ENCODE results near the gene TARS1.
"Not testable (repeated sequence)": the region's sequence is repeated elsewhere in the genome, so short reads cannot be mapped to it uniquely, and the experiment has no call there.

Gene TARS1

GRCh38 chr5:33488558-33489355, 48.0 kb downstream of the TARS1 start:
- peak in 7 of 56 donors; percentile 4 to 28 (median 15) for DNase-seq

GRCh38 chr5:33489481-33490067, 48.8 kb downstream of the TARS1 start:
- DNase-seq, result no peak

- no peak for DNase-seq
Measured at GRCh38 chr5:33490071-33490665, 49.4 kb downstream of the TARS1 start.

- DNase-seq, result no peak
Measured at GRCh38 chr5:33491941-33492340, 51.2 kb downstream of the TARS1 start.

GRCh38 chr5:33494466-33494865, 53.7 kb downstream of the TARS1 start:
- no peak for DNase-seq

GRCh38 chr5:33501260-33501659, 60.5 kb downstream of the TARS1 start:
- DNase-seq, result no peak

- no peak for DNase-seq
Measured at GRCh38 chr5:33501899-33502298, 61.1 kb downstream of the TARS1 start.

GRCh38 chr5:33504570-33504969, 63.8 kb downstream of the TARS1 start:
- no peak for DNase-seq

- no peak for DNase-seq
Measured at GRCh38 chr5:33507426-33507825, 66.7 kb downstream of the TARS1 start.

GRCh38 chr5:33509036-33509435, 68.3 kb downstream of the TARS1 start:
- DNase-seq, result no peak

GRCh38 chr5:33513462-33514185, 72.9 kb downstream of the TARS1 start:
- no peak for DNase-seq

- not testable (repeated sequence) for DNase-seq
Measured at GRCh38 chr5:33515366-33515765, 74.6 kb downstream of the TARS1 start.

GRCh38 chr5:33516421-33516820, 75.7 kb downstream of the TARS1 start:
- DNase-seq, result no peak
